HepG2 (cell line): Measurements from ENCODE around the gene CHM. TPM values are rescaled to one million over a fixed set of nuclear protein-coding genes. Genes with fewer than 3 reads are reported as not detected.

Experiments
- ATAC-seq: fragments of 200-7000 bp; cut with Tn5 transposase; 3 replicates; pipeline ENCODE4 v1.9.1; 2020; ENCODE audit warnings: mild to moderate bottlenecking, moderate library complexity
- BruUV-seq: library from RNA; stranded (reverse); fragments of 400-500 nt; replicated peaks from 2 replicates; lab custom pipeline; 2021; lab: Mats Ljungman, UMichigan
- CTCF ChIA-PET: fragments of 300-600 bp; formaldehyde crosslinking; extraction: SDS; loops from one replicate; lab custom pipeline; 2021; ENCODE audit warnings: low total read pairs, inconsistent platforms, low intra/inter-chr PET ratio; lab: Yijun Ruan, JAX
- POLR2A ChIA-PET: fragments of 350-600 bp; sonication (Branson Sonifier 250); formaldehyde crosslinking; loops from one replicate; lab custom pipeline; 2020; ENCODE audit warnings: antibody characterized with exemption, inconsistent platforms; lab: Yijun Ruan, JAX
- DNase-seq: peaks from one replicate; pipeline ENCODE4 v3.0.0-alpha.2; 2015; ENCODE audit warnings: low spot score
- FAIRE-seq: peaks from 3 replicates; lab custom pipeline; 2011; peaks lifted over from hg19 to GRCh38; lab: Jason Lieb, UNC
- H2AFZ ChIP-seq: one replicate; pipeline ENCODE4 v1.6.1; 2011; ENCODE audit warnings: low read length, inconsistent platforms
- H3K27ac ChIP-seq: fragments of 300-600 bp; 3 replicates; pipeline ENCODE4 v1.8.0; 2011; ENCODE audit warnings: mixed run types, mild to moderate bottlenecking, mixed read lengths, low read length, inconsistent platforms; ENCODE audit not compliant: insufficient read depth; ENCODE audit errors: extremely low read length
- H3K27me3 ChIP-seq, 2 experiments: fragments of 200-600 bp in 1 of 2; 2 replicates in 1 of 2; 3 replicates in 1 of 2; pipeline versions ENCODE4 v1.6.0 to v1.8.0; 2011; ENCODE audit warnings: low read length in 2 of 2, mild to moderate bottlenecking in 2 of 2, moderate library complexity in 2 of 2, inconsistent platforms in 1 of 2; ENCODE audit not compliant: insufficient read depth in 2 of 2, control insufficient read depth in 1 of 2
- H3K36me3 ChIP-seq, 2 experiments: fragments of 200-600 bp in 1 of 2; replicated peaks in 1 of 2; 2 replicates in 1 of 2; 3 replicates in 1 of 2; pipeline versions ENCODE4 v1.5.1 to v1.8.0; 2011; ENCODE audit warnings: low read length in 2 of 2, inconsistent platforms in 1 of 2; ENCODE audit not compliant: insufficient read depth in 2 of 2, control insufficient read depth in 1 of 2
- H3K4me1 ChIP-seq: 2 replicates; pipeline ENCODE4 v1.5.1; 2012; ENCODE audit warnings: low read length, inconsistent platforms; ENCODE audit not compliant: insufficient read depth
- H3K4me2 ChIP-seq: 2 replicates; pipeline ENCODE4 v1.6.0; 2011; ENCODE audit warnings: low read depth, low read length, inconsistent platforms
- H3K4me3 ChIP-seq, 3 experiments: fragments of 200-600 bp in 1 of 3; sonication (generic), shearing (Covaris generic) in 1 of 3; replicated peaks in 1 of 3; 2 replicates each; pipeline ENCODE4 v1.5.1; 2011 to 2016; ENCODE audit warnings: low read length in 3 of 3, inconsistent platforms in 2 of 3, low read depth in 2 of 3, mild to moderate bottlenecking in 2 of 3, control low read depth in 1 of 3, mixed read lengths in 1 of 3; ENCODE audit not compliant: insufficient read depth in 1 of 3
- H3K79me2 ChIP-seq: one replicate; pipeline ENCODE4 v1.6.1; 2011; ENCODE audit warnings: low read length, inconsistent platforms; ENCODE audit not compliant: insufficient read depth
- H3K9ac ChIP-seq: 2 replicates; pipeline ENCODE4 v1.6.0; 2011; ENCODE audit warnings: mild to moderate bottlenecking, low read depth, low read length, inconsistent platforms; ENCODE audit not compliant: insufficient read depth
- H3K9me3 ChIP-seq: 2 replicates; pipeline ENCODE4 v1.5.1; 2012; ENCODE audit warnings: mild to moderate bottlenecking, low read length
- H4K20me1 ChIP-seq: 2 replicates; pipeline ENCODE4 v1.6.0; 2011; ENCODE audit warnings: inconsistent platforms, mild to moderate bottlenecking, low read length, moderate library complexity; ENCODE audit not compliant: insufficient read depth
- EP300 ChIP-seq, 3 experiments: sonication (generic) in 1 of 3; formaldehyde crosslinking in 1 of 3; IDR thresholded peaks; 2 replicates each; pipeline versions ENCODE4 v1.5.1 to v1.6.1; 2011 to 2020; ENCODE audit warnings: low read depth in 2 of 3, low read length in 2 of 3, borderline replicate concordance in 1 of 3, improper control_type of control experiment in 1 of 3, mild to moderate bottlenecking in 1 of 3, missing genetic modification reagents in 1 of 3, moderate library complexity in 1 of 3
- GPN1 ChIP-seq: sonication (generic); formaldehyde crosslinking; IDR thresholded peaks from 2 replicates; pipeline ENCODE4 v1.5.1; 2020; ENCODE audit warnings: missing genetic modification reagents, borderline replicate concordance
- HNRNPLL ChIP-seq: fragments of 200-400 bp; formaldehyde crosslinking; IDR thresholded peaks from 2 replicates; pipeline ENCODE4 v1.6.1; 2017; ENCODE audit warnings: mild to moderate bottlenecking, low read depth, low read length; ENCODE audit not compliant: poor library complexity, severe bottlenecking
- NFE2L1 ChIP-seq: sonication (generic); formaldehyde crosslinking; IDR thresholded peaks from 2 replicates; pipeline ENCODE4 v1.4.0; 2020; ENCODE audit warnings: missing genetic modification reagents, mild to moderate bottlenecking, borderline replicate concordance
- USF2 ChIP-seq, 2 experiments: sonication (generic) in 1 of 2; formaldehyde crosslinking in 1 of 2; IDR thresholded peaks; 2 replicates each; pipeline versions ENCODE4 v1.5.1 to v1.6.1; 2011 to 2020; ENCODE audit warnings: borderline replicate concordance in 1 of 2, low read depth in 1 of 2, low read length in 1 of 2, mild to moderate bottlenecking in 1 of 2, missing genetic modification reagents in 1 of 2, moderate library complexity in 1 of 2
- ZC3H13 ChIP-seq: sonication (generic); formaldehyde crosslinking; IDR thresholded peaks from 2 replicates; pipeline ENCODE4 v1.8.1; 2023; ENCODE audit warnings: mild to moderate bottlenecking, missing genetic modification reagents, moderate library complexity
- ZNF382 ChIP-seq: sonication (generic); formaldehyde crosslinking; IDR thresholded peaks from 2 replicates; pipeline ENCODE4 v1.5.0; 2020; ENCODE audit warnings: missing genetic modification reagents, mild to moderate bottlenecking, borderline replicate concordance
- ZNF446 ChIP-seq: sonication (generic); formaldehyde crosslinking; IDR thresholded peaks from 2 replicates; pipeline ENCODE4 v1.5.0; 2020; ENCODE audit warnings: mild to moderate bottlenecking, missing genetic modification reagents
- WGBS: methylation state at CpG from one replicate; pipeline ENCODE4 v1.1.6; 2017; ENCODE audit warnings: low lambda C conversion rate; 5-methylcytosine and 5-hydroxymethylcytosine counted together
- in situ Hi-C: cut with HindIII; loops from 2 replicates; pipeline ENCODE4 v1.10.0; 2017; ENCODE audit warnings: low pct_unique_long_range_greater_than_20kb; ENCODE audit not compliant: extremely low pct_ligation_motif_present
- intact Hi-C: fragments of 100-400 bp; cut with micrococcal nuclease; formaldehyde crosslinking; loops from one replicate; pipeline ENCODE4 v1.10.0; 2022; ENCODE audit not compliant: unreplicated experiment
- polyA plus RNA-seq, 8 experiments: library from polyadenylated mRNA; depleted of rRNA in 3 of 8; stranded (reverse) in 7 of 8; unstranded in 1 of 8; fragments of >200 nt; fragmentation: Illumina TruSeq in 4 of 8; extraction: Trizol in 4 of 8; gene quantifications; 2 replicates each; pipeline versions ENCODE4 v1.2.1 to v1.2.3, GENCODE V29; 2011 to 2016; ENCODE audit warnings: low read depth in 4 of 8, missing spikeins in 1 of 8, mixed read lengths in 1 of 8; ENCODE audit not compliant: insufficient read depth in 1 of 8
- total RNA-seq, 5 experiments: library from RNA; depleted of rRNA; stranded (reverse); fragments of >200 nt; fragmentation: Illumina TruSeq; extraction: Trizol; gene quantifications; 2 replicates each; pipeline ENCODE4 v1.2.3, GENCODE V29; 2016; ENCODE audit warnings: low read depth in 1 of 5
- TF ChIP-seq, protein P1 (sequence below): sonication (generic); formaldehyde crosslinking; conservative IDR thresholded peaks from 2 replicates; pipeline ENCODE4 v1.8.0; 2022; ENCODE audit warnings: mild to moderate bottlenecking, moderate library complexity, missing genetic modification reagents

CHM gene
- total and polyA plus RNA-seq, 2 of the 13 experiments (the other 11 are each of a cell fraction or from before 2014, with no cell fraction given): 15.1 to 15.5 TPM

DNA sequence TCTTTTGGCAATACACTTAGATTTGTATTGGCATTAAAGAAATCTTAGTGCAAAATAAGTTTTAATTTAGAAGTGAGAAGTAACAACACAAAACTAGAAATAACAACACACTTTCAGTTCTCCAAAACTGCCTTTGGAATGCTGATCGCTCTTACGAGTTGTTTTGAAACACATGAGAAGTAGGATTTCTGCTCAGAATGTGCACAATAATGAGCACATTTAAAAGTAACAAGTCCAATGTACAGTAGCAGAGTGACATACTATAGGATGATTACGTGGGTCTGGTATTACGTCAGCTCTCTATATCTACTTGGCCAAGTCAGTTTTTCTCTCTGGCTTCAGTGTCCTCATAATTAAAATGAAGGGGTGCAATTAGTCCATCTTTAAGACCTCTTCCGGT is 164.8 kb downstream of the CHM start:
- H3K4me1 ChIP-seq: no peaks in the 10 kb centered on the region
- 98% methylated on average over 5 of the region's 5 CpGs for WGBS
- H4K20me1 ChIP-seq: no peaks in the 10 kb centered on the region
- in situ Hi-C loops (no loop called here), intact Hi-C loops (no loop called here)
- H3K4me3 ChIP-seq: no peak overlapping the region
- FAIRE-seq: no peak
- H3K36me3 ChIP-seq: no peaks in the 10 kb centered on the region
- POLR2A ChIA-PET: no interaction called here
- H3K4me2 ChIP-seq: no peak overlapping the region
- no peaks in the 10 kb centered on the region for H3K9me3 ChIP-seq
- no peaks in the 10 kb centered on the region for H3K79me2 ChIP-seq
- no peak overlapping the region for H2AFZ ChIP-seq
- ATAC-seq: no peak
- H3K9ac ChIP-seq: no peak overlapping the region
- H3K27me3 ChIP-seq: no peaks in the 10 kb centered on the region
- no peak for DNase-seq
- BruUV-seq: no TSS peak
- H3K27ac ChIP-seq: no peak overlapping the region
- CTCF ChIA-PET: no interaction called here
- no peak for TF ChIP-seq ZNF382
- no peak for TF ChIP-seq GPN1 (CRISPR knock-in tag)
- no peak for TF ChIP-seq ZNF446
- TF ChIP-seq NFE2L1 (CRISPR knock-in tag): no peak
- no peak for TF ChIP-seq USF2 (IDR thresholded peaks at IDR 0.05; ENCODE audit: low read depth, low read length)
- TF ChIP-seq USF2 (CRISPR knock-in tag; IDR thresholded peaks at IDR 0.05; ENCODE audit: borderline replicate concordance): no peak
- no peak for TF ChIP-seq ZC3H13 (CRISPR knock-in tag)
- TF ChIP-seq, protein P1, sequence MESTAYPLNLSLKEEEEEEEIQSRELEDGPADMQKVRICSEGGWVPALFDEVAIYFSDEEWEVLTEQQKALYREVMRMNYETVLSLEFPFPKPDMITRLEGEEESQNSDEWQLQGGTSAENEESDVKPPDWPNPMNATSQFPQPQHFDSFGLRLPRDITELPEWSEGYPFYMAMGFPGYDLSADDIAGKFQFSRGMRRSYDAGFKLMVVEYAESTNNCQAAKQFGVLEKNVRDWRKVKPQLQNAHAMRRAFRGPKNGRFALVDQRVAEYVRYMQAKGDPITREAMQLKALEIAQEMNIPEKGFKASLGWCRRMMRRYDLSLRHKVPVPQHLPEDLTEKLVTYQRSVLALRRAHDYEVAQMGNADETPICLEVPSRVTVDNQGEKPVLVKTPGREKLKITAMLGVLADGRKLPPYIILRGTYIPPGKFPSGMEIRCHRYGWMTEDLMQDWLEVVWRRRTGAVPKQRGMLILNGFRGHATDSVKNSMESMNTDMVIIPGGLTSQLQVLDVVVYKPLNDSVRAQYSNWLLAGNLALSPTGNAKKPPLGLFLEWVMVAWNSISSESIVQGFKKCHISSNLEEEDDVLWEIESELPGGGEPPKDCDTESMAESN (CRISPR knock-in tag): no peak
- TF ChIP-seq HNRNPLL: no peak
- TF ChIP-seq EP300 (IDR thresholded peaks at IDR 0.05; ENCODE audit: low read depth in 2 of 2, low read length in 2 of 2): no peak
- TF ChIP-seq EP300 (CRISPR knock-in tag; IDR thresholded peaks at IDR 0.05; ENCODE audit: borderline replicate concordance): no peak
